ENCODE measurements around the gene EMILIN2. TPM values are rescaled to one million over a fixed set of nuclear protein-coding genes. Genes with fewer than 3 reads are reported as not detected.

Gene EMILIN2
- total RNA-seq, 1 experiment from 2014 or later: 11.7 TPM

DNA sequence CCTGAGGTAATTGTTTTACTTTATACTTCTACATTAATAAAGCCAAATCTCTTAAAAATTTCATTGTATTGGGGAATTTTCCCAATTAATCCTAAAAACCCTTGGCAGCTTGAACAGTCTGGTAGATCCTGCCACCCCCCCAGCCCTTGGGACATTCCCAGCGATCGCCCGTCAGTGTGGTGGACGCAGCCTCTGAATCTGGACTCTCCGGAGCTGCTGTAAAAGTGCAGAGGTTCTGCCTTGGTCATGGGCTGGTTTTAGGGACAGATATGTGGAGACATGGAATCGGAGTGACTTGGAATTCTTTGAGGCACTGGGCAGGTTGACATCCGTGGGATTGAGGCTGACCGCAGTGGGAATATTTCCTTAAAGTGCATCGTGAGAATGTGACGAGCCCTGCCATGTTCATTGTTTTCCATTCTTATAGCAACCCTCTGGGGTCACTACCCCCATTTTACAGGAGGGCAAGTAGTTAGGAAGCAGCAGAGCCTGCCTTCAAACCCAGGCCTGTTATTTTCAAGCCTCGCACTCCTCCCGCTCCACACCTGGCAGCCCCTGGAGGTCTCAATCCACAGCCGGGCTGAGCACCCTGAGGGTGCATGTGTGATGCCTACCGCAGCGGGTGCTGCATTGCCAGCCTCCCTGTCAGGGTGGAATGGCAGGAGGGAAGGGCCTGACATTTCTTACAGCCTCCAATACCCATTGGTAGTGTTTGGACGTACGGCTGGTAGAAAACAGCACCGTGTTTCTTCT lies 6.5 kb downstream of the EMILIN2 start:
- Mint-ChIP-seq H3K27me3 (ENCODE audit: low read depth) (peaks cover 23% of the 10 kb centered on the region), H3K36me3 (no peaks in the 10 kb centered on the region), H3K4me3 (no peak overlapping the region), H3K27ac (no peak overlapping the region), H3K9me3 (no peaks in the 10 kb centered on the region), H3K4me1 (peaks cover 17% of the 10 kb centered on the region)
- CTCF ChIA-PET: no interaction called here
- ATAC-seq (no peak), DNase-seq (ENCODE audit: low spot score) (no peak)
- TF ChIP-seq, protein P1, sequence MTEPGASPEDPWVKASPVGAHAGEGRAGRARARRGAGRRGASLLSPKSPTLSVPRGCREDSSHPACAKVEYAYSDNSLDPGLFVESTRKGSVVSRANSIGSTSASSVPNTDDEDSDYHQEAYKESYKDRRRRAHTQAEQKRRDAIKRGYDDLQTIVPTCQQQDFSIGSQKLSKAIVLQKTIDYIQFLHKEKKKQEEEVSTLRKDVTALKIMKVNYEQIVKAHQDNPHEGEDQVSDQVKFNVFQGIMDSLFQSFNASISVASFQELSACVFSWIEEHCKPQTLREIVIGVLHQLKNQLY (CRISPR knock-in tag; IDR thresholded peaks at IDR 0.05): no peak
- TF ChIP-seq RELA (CRISPR knock-in tag; IDR thresholded peaks at IDR 0.05; ENCODE audit: borderline replicate concordance): no peak
- no peak for TF ChIP-seq OVOL2 (CRISPR knock-in tag; IDR thresholded peaks at IDR 0.05; ENCODE audit: borderline replicate concordance)
- TF ChIP-seq ETV6 (CRISPR knock-in tag; IDR thresholded peaks at IDR 0.05): no peak
- TF ChIP-seq PRRX2 (CRISPR knock-in tag; IDR thresholded peaks at IDR 0.05): no peak
- TF ChIP-seq, protein P2, sequence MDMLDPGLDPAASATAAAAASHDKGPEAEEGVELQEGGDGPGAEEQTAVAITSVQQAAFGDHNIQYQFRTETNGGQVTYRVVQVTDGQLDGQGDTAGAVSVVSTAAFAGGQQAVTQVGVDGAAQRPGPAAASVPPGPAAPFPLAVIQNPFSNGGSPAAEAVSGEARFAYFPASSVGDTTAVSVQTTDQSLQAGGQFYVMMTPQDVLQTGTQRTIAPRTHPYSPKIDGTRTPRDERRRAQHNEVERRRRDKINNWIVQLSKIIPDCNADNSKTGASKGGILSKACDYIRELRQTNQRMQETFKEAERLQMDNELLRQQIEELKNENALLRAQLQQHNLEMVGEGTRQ (CRISPR knock-in tag; IDR thresholded peaks at IDR 0.05): no peak
- TF ChIP-seq ZNF138 (CRISPR knock-in tag; conservative IDR thresholded peaks at IDR 0.05): no peak
- TF ChIP-seq SP1 (CRISPR knock-in tag; conservative IDR thresholded peaks at IDR 0.05): no peak
- TF ChIP-seq, protein P3, sequence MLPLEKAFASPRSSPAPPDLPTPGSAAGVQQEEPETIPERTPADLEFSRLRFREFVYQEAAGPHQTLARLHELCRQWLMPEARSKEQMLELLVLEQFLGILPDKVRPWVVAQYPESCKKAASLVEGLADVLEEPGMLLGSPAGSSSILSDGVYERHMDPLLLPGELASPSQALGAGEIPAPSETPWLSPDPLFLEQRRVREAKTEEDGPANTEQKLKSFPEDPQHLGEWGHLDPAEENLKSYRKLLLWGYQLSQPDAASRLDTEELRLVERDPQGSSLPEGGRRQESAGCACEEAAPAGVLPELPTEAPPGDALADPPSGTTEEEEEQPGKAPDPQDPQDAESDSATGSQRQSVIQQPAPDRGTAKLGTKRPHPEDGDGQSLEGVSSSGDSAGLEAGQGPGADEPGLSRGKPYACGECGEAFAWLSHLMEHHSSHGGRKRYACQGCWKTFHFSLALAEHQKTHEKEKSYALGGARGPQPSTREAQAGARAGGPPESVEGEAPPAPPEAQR (CRISPR knock-in tag; IDR thresholded peaks at IDR 0.05): no peak
- TF ChIP-seq, protein P4, sequence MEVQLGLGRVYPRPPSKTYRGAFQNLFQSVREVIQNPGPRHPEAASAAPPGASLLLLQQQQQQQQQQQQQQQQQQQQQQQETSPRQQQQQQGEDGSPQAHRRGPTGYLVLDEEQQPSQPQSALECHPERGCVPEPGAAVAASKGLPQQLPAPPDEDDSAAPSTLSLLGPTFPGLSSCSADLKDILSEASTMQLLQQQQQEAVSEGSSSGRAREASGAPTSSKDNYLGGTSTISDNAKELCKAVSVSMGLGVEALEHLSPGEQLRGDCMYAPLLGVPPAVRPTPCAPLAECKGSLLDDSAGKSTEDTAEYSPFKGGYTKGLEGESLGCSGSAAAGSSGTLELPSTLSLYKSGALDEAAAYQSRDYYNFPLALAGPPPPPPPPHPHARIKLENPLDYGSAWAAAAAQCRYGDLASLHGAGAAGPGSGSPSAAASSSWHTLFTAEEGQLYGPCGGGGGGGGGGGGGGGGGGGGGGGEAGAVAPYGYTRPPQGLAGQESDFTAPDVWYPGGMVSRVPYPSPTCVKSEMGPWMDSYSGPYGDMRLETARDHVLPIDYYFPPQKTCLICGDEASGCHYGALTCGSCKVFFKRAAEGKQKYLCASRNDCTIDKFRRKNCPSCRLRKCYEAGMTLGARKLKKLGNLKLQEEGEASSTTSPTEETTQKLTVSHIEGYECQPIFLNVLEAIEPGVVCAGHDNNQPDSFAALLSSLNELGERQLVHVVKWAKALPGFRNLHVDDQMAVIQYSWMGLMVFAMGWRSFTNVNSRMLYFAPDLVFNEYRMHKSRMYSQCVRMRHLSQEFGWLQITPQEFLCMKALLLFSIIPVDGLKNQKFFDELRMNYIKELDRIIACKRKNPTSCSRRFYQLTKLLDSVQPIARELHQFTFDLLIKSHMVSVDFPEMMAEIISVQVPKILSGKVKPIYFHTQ (CRISPR knock-in tag; IDR thresholded peaks at IDR 0.05): no peak
- TF ChIP-seq, protein P5, sequence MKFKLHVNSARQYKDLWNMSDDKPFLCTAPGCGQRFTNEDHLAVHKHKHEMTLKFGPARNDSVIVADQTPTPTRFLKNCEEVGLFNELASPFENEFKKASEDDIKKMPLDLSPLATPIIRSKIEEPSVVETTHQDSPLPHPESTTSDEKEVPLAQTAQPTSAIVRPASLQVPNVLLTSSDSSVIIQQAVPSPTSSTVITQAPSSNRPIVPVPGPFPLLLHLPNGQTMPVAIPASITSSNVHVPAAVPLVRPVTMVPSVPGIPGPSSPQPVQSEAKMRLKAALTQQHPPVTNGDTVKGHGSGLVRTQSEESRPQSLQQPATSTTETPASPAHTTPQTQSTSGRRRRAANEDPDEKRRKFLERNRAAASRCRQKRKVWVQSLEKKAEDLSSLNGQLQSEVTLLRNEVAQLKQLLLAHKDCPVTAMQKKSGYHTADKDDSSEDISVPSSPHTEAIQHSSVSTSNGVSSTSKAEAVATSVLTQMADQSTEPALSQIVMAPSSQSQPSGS (CRISPR knock-in tag; IDR thresholded peaks at IDR 0.05; ENCODE audit: borderline replicate concordance, low read depth): no peak
- TF ChIP-seq, protein P6, sequence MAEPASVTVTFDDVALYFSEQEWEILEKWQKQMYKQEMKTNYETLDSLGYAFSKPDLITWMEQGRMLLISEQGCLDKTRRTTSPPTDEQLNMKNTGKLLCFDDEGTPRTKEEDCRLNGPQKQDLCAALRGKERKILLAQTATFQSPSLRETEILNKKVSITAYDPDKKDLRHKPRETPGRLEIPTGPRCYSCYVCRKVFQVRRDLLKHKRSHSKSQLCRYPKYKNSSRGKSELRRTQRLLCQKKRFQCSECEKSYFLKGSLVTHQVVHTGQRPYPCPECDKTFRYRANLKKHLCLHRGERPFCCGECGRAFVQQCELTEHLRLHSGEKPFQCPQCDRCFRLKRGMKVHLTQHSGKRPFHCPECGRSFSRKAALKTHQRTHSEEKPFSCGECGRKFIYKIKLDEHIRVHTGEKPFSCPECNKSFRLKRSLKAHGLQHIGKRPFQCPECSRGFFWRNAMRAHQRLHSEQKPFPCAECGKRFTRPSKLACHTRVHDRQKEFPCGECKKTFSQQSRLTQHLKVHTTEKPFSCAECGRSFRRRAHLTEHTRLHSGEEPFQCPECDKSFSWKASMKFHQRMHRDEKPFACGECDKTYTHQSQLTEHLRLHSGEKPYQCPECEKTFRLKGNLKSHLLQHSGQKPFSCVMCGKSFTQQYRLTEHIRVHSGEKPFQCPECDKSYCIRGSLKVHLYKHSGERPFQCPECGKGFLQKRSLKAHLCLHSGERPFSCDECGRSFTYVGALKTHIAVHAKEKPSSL (CRISPR knock-in tag; conservative IDR thresholded peaks at IDR 0.05): no peak
- POLR2A ChIA-PET: no interaction called here

DNA sequence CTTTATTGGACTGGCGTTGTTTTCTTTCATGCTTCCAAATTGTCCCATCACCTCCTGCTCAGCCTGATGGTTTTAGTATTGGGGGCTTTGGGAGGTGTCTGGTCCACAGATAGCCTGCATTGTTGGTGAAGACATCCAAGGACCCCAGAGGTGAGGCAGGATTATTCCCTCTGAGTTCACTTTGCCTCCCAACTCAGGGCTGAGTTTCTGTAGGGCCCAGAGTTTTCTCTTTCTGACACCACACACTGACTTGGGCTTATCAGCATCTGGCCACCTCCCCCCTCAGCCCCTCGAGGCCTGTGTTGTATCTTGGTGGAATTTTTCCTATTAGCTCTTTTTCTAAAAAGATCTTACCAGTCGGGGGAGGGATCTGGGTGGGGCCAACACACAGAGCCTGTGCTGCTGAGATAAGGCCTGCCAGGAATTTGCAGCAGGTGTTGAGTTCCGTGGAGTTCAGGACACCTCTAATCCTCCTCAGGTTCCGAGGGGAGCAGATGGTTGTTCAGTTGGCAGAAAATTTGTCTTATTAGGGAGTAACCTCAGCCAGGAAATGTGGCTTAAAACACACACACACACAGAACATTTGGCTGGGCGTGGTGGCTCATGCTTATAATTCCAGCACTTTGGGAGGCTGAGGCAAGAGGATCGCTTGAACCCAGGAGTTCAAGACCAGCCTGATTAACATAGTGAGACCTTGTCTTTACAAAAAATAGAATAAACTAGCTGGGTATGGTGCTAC lies 7.3 kb downstream of the EMILIN2 start:
- Mint-ChIP-seq H3K9me3 (peaks cover 3% of the 10 kb centered on the region), H3K36me3 (no peaks in the 10 kb centered on the region), H3K4me1 (peaks cover 14% of the 10 kb centered on the region), H3K27me3 (ENCODE audit: low read depth) (peaks cover 15% of the 10 kb centered on the region), H3K4me3 (no peak overlapping the region), H3K27ac (no peak overlapping the region)
- no peak for DNase-seq (ENCODE audit: low spot score)
- POLR2A ChIA-PET: no interaction called here
- no peak; the same call in 1 of the 2 replicates for ATAC-seq
- CTCF ChIA-PET: no interaction called here
- no peak for TF ChIP-seq JAZF1 (CRISPR knock-in tag; IDR thresholded peaks at IDR 0.05)
- TF ChIP-seq IRF2 (CRISPR knock-in tag; IDR thresholded peaks at IDR 0.05; ENCODE audit: borderline replicate concordance, low read depth): no peak
- TF ChIP-seq RELA (CRISPR knock-in tag; IDR thresholded peaks at IDR 0.05; ENCODE audit: borderline replicate concordance): no peak
- TF ChIP-seq, protein P7, sequence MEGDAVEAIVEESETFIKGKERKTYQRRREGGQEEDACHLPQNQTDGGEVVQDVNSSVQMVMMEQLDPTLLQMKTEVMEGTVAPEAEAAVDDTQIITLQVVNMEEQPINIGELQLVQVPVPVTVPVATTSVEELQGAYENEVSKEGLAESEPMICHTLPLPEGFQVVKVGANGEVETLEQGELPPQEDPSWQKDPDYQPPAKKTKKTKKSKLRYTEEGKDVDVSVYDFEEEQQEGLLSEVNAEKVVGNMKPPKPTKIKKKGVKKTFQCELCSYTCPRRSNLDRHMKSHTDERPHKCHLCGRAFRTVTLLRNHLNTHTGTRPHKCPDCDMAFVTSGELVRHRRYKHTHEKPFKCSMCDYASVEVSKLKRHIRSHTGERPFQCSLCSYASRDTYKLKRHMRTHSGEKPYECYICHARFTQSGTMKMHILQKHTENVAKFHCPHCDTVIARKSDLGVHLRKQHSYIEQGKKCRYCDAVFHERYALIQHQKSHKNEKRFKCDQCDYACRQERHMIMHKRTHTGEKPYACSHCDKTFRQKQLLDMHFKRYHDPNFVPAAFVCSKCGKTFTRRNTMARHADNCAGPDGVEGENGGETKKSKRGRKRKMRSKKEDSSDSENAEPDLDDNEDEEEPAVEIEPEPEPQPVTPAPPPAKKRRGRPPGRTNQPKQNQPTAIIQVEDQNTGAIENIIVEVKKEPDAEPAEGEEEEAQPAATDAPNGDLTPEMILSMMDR (IDR thresholded peaks at IDR 0.05): no peak
- TF ChIP-seq, protein P8, sequence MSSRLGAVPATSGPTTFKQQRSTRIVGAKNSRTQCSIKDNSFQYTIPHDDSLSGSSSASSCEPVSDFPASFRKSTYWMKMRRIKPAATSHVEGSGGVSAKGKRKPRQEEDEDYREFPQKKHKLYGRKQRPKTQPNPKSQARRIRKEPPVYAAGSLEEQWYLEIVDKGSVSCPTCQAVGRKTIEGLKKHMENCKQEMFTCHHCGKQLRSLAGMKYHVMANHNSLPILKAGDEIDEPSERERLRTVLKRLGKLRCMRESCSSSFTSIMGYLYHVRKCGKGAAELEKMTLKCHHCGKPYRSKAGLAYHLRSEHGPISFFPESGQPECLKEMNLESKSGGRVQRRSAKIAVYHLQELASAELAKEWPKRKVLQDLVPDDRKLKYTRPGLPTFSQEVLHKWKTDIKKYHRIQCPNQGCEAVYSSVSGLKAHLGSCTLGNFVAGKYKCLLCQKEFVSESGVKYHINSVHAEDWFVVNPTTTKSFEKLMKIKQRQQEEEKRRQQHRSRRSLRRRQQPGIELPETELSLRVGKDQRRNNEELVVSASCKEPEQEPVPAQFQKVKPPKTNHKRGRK (CRISPR knock-in tag; IDR thresholded peaks at IDR 0.05; ENCODE audit: borderline replicate concordance): no peak
- TF ChIP-seq NFYB (CRISPR knock-in tag; conservative IDR thresholded peaks at IDR 0.05; ENCODE audit: low read depth): no peak
- TF ChIP-seq, protein P9, sequence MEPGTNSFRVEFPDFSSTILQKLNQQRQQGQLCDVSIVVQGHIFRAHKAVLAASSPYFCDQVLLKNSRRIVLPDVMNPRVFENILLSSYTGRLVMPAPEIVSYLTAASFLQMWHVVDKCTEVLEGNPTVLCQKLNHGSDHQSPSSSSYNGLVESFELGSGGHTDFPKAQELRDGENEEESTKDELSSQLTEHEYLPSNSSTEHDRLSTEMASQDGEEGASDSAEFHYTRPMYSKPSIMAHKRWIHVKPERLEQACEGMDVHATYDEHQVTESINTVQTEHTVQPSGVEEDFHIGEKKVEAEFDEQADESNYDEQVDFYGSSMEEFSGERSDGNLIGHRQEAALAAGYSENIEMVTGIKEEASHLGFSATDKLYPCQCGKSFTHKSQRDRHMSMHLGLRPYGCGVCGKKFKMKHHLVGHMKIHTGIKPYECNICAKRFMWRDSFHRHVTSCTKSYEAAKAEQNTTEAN (CRISPR knock-in tag; IDR thresholded peaks at IDR 0.05): no peak

Measured in WTC11 (cell line).